Activated CD8-positive, alpha-beta memory T cell treated with anti-CD3 and anti-CD28 coated beads, Interleukin-2, amount 10 ng/mL, durations not matched to agents 7 days and 5 days (primary cell): ENCODE data around the gene KAT6B. TPM values are rescaled to one million over a fixed set of nuclear protein-coding genes. Genes with fewer than 3 reads are reported as not detected.

Experiments used
- ATAC-seq: fragments of 150-1000 bp; cut with Tn5 transposase; one replicate; pipeline ENCODE4 v1.10.0; 2021; ENCODE audit warnings: moderate library complexity
- CTCF ChIA-PET: fragments of 350-600 bp; sonication (Branson Sonifier 250); formaldehyde crosslinking; loops from one replicate; lab custom pipeline; 2021; ENCODE audit warnings: antibody characterized with exemption; lab: Charles Lee
- DNase-seq: peaks from one replicate; pipeline ENCODE4 v3.0.0-alpha.2; 2020
- H3K27ac Mint-ChIP-seq: one replicate; pipeline ENCODE4 v1.8.0; 2021; ENCODE audit warnings: mild to moderate bottlenecking, mixed read lengths
- H3K27me3 Mint-ChIP-seq: one replicate; pipeline ENCODE4 v1.8.0; 2021; ENCODE audit warnings: mixed read lengths
- H3K36me3 Mint-ChIP-seq: one replicate; pipeline ENCODE4 v1.8.0; 2021; ENCODE audit warnings: mild to moderate bottlenecking, mixed read lengths
- H3K4me1 Mint-ChIP-seq: one replicate; pipeline ENCODE4 v1.8.0; 2021; ENCODE audit warnings: mixed read lengths
- H3K4me3 Mint-ChIP-seq: one replicate; pipeline ENCODE4 v1.8.0; 2021; ENCODE audit warnings: mild to moderate bottlenecking, moderate library complexity, mixed read lengths
- H3K9me3 Mint-ChIP-seq: one replicate; pipeline ENCODE4 v1.8.0; 2022; ENCODE audit warnings: low read depth, mixed read lengths
- total RNA-seq, 2 experiments: library from RNA; stranded (reverse); gene quantifications; one replicate each; pipeline ENCODE4 v1.2.3, GENCODE V29; 2021

Gene KAT6B
- total RNA-seq, 2 experiments from 2014 or later = 32.5 to 33.9 TPM

DNA sequence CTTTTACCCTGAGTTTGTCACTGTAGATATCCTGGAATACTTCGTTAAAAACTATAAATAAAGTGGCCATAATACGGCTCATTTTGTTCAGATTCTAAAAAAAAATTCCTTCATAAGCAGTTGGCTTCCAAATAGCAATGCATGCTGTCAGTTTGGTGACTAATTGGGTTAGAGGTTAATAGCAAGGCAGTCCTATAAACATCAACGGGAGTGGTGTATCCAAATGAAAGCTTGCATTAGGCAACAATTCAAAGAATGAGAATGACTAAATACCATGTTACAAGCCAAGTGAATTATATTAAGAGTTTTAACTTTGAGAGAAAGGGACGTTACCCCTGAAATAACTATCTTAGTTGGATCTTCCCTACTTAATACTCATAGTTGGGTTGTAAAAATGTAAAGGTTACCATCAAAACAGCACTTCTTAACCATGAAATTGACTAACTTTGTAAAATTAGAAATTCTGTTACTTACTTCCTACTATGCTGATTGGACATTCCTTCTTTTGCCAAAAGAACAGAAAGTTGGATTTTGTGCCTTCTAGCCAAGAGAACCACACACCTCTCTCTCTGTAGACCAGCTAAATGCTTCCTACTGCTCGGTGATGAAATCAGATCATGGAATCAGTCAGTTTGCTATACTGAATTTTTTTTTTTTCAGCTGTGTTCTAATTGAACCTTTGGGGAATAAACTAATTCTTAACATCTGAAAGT lies 98.0 kb downstream of the KAT6B start:
- CTCF ChIA-PET = no interaction called here
- Mint-ChIP-seq H3K27me3 (no peaks in the 10 kb centered on the region), H3K36me3 (peaks cover 16% of the 10 kb centered on the region), H3K27ac (no peak overlapping the region), H3K4me3 (no peak overlapping the region), H3K9me3 (peaks cover 9% of the 10 kb centered on the region), H3K4me1 (peaks cover 20% of the 10 kb centered on the region)
- ATAC-seq = no peak
- DNase-seq = no peak

DNA sequence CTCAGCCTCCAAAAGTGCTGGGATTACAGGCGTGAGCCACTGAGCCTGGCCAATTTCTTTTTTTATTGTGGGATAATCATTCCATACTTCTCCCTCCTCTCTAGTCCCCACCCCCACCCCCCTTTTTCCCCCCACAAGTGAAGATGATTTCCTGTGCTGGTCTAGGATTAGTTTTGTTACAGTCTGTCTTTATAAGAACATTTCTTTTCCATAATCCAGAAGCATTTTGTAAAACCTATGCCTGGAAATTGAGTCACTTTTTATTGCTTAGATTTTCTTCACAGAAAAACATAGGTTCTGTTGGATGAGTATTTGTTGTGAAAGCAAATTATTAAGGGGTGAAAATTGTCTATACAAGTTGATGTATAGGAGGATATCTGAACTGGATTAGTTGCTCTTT lies 98.9 kb downstream of the KAT6B start:
- CTCF ChIA-PET = no interaction called here
- no peak for DNase-seq
- Mint-ChIP-seq H3K4me3 (no peak overlapping the region), H3K27ac (no peak overlapping the region), H3K4me1 (peaks cover 12% of the 10 kb centered on the region), H3K27me3 (no peaks in the 10 kb centered on the region), H3K9me3 (peaks cover 4% of the 10 kb centered on the region), H3K36me3 (peaks cover 7% of the 10 kb centered on the region)
- ATAC-seq = no peak

DNA sequence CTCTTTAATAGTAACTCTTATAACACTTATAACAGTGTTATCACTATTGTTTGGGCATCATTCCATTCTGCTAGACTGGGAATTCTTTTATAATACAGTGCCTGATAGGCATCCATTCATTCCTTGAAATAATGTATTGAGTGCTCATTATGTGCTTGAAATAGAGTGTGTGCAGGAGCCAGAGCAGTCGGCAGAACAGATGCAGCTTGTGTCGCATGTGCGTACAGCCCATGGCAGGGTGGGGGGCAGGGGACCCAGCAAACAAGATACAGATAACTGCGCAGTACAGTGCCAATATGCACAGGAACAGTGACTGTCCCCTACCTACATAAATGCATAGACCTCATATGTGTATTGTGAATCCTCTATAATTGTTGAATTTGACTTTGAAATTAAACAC lies 99.3 kb downstream of the KAT6B start:
- no peak overlapping the region for H3K27ac Mint-ChIP-seq
- CTCF ChIA-PET = no interaction called here
- H3K4me1 Mint-ChIP-seq = peaks cover 7% of the 10 kb centered on the region
- no peaks in the 10 kb centered on the region for H3K27me3 Mint-ChIP-seq
- peaks cover 3% of the 10 kb centered on the region for H3K36me3 Mint-ChIP-seq
- DNase-seq (no peak), ATAC-seq (no peak)
- H3K4me3 Mint-ChIP-seq = no peak overlapping the region
- H3K9me3 Mint-ChIP-seq = peaks cover under 1% of the 10 kb centered on the region

- CTCF ChIA-PET = interaction anchor here (0.6 kb wide), 1 partner anchor 109 kb away, joined by 7 read pairs; no protein-coding TSS in a partner anchor
- Mint-ChIP-seq H3K4me1 (peaks cover 6% of the 10 kb centered on the region), H3K36me3 (peaks cover 2% of the 10 kb centered on the region), H3K27ac (no peak overlapping the region), H3K9me3 (no peaks in the 10 kb centered on the region), H3K4me3 (no peak overlapping the region), H3K27me3 (no peaks in the 10 kb centered on the region)
- ATAC-seq = no peak
- DNase-seq = no peak
Observed at GRCh38 chr10:74926791-74927585, 100.6 kb downstream of the KAT6B start.

- Mint-ChIP-seq H3K27ac (no peak overlapping the region), H3K9me3 (no peaks in the 10 kb centered on the region), H3K36me3 (peaks cover 2% of the 10 kb centered on the region), H3K27me3 (no peaks in the 10 kb centered on the region), H3K4me1 (peaks cover 6% of the 10 kb centered on the region), H3K4me3 (no peak overlapping the region)
- DNase-seq (no peak), ATAC-seq (no peak)
- CTCF ChIA-PET = interaction anchor here (0.6 kb wide), 1 partner anchor 110 kb away, joined by 7 read pairs; no protein-coding TSS in a partner anchor
Observed at GRCh38 chr10:74927701-74928100, 101.3 kb downstream of the KAT6B start.

DNA sequence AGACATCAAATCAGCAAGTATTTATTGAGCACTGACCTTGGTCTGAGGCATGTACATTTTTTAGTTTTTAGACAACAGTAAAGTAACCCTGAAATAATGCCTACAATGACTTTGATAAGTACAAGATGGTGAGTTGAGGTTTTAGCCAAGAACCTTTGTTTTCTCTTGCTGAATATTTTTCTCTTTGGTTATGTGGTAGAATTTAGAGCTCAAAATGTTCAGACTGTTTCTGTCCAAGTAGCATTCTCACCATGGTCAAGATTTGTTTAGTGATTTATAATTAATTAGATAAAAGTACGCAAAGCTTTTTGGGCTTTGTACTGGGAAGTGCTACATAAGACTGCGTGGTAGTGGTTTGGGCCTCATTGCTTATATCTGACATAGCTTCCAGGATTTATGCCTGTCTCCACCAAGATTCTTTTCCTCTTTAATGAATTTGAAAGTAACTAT lies 102.4 kb downstream of the KAT6B start:
- Mint-ChIP-seq H3K36me3 (peaks cover 2% of the 10 kb centered on the region), H3K4me3 (no peak overlapping the region), H3K27me3 (no peaks in the 10 kb centered on the region), H3K27ac (no peak overlapping the region), H3K9me3 (no peaks in the 10 kb centered on the region), H3K4me1 (peaks cover 1% of the 10 kb centered on the region)
- ATAC-seq (no peak), DNase-seq (no peak)
- CTCF ChIA-PET = no interaction called here

- H3K4me1 Mint-ChIP-seq = no peaks in the 10 kb centered on the region
- no peak overlapping the region for H3K27ac Mint-ChIP-seq
- no peaks in the 10 kb centered on the region for H3K27me3 Mint-ChIP-seq
- DNase-seq (no peak), ATAC-seq (no peak)
- H3K36me3 Mint-ChIP-seq = peaks cover 2% of the 10 kb centered on the region
- H3K4me3 Mint-ChIP-seq = no peak overlapping the region
- CTCF ChIA-PET = no interaction called here
- H3K9me3 Mint-ChIP-seq = no peaks in the 10 kb centered on the region
Observed at GRCh38 chr10:74929197-74929596, 102.8 kb downstream of the KAT6B start.

DNA sequence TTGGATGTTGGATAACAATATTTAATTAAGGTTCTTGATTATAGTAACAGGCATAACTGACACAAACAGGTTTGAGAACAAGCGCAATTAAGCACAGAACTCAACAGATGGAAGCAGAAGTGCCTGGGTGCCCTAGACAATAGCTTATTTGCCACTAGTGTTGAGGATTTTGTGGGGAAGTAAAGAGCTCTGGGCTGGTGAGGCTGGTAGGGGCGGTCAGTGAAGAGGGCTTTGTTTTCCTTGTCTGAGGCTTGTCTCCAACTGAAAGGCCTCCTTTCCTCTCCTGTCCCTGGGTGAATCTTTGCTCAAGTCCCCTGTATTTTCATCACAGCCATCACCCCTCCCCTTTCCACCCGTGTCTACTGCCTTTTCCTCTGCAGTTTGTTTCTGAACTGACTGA lies 104.6 kb downstream of the KAT6B start:
- Mint-ChIP-seq H3K36me3 (peaks cover 2% of the 10 kb centered on the region), H3K27ac (no peak overlapping the region), H3K4me3 (no peak overlapping the region), H3K4me1 (no peaks in the 10 kb centered on the region), H3K27me3 (no peaks in the 10 kb centered on the region), H3K9me3 (no peaks in the 10 kb centered on the region)
- no peak for ATAC-seq
- CTCF ChIA-PET = interaction anchor here (1.2 kb wide), 1 partner anchor 10 kb away, joined by 3 read pairs; no protein-coding TSS in a partner anchor
- DNase-seq = no peak

- CTCF ChIA-PET = interaction anchor here (0.9 to 1.3 kb wide), 2 partner anchors 12 to 17 kb away, joined by 3 to 4 read pairs; no protein-coding TSS in a partner anchor
- Mint-ChIP-seq H3K9me3 (no peaks in the 10 kb centered on the region), H3K4me3 (no peak overlapping the region), H3K27ac (no peak overlapping the region), H3K4me1 (no peaks in the 10 kb centered on the region), H3K36me3 (peaks cover 2% of the 10 kb centered on the region), H3K27me3 (no peaks in the 10 kb centered on the region)
- no peak for ATAC-seq
- no peak for DNase-seq
Observed at GRCh38 chr10:74932648-74933047, 106.2 kb downstream of the KAT6B start.

DNA sequence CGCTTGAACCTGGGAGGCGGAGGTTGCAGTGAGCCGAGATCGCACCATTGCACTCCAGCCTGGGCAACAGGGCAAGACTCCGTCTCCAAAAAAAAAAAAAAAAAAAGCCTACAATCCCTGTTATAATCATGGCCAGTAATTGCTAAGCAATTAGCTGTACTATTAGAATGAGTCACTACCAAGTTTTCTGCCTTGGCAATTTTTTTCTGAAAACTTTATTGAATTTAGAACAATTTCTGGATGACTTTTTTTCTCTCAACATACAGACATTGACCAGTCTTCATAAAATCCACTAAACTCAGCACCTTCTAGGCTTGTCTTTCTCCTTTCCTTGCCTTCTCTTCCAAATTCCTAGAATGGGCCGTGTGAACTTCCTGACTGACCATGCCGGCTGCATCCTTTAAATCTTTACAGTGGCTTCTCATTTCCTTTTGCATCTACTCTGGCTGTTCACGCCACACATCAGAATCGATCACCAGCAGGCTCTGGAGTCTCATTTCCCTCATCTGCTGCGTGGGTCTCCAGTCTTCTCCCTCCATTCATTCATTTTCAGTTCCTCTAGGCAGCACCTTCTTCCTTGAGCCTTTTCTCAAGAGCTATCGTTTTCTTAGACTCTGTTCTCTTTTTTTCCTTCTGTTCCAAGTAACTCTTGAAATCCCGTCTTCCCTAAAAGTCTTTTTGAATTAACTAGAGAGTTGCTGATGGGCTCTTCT lies 107.9 kb downstream of the KAT6B start:
- no peaks in the 10 kb centered on the region for H3K27me3 Mint-ChIP-seq
- DNase-seq = no peak
- H3K4me1 Mint-ChIP-seq = no peaks in the 10 kb centered on the region
- no peaks in the 10 kb centered on the region for H3K9me3 Mint-ChIP-seq
- H3K27ac Mint-ChIP-seq = no peak overlapping the region
- CTCF ChIA-PET = no interaction called here
- ATAC-seq = no peak
- H3K36me3 Mint-ChIP-seq = peaks cover 2% of the 10 kb centered on the region
- no peak overlapping the region for H3K4me3 Mint-ChIP-seq

DNA sequence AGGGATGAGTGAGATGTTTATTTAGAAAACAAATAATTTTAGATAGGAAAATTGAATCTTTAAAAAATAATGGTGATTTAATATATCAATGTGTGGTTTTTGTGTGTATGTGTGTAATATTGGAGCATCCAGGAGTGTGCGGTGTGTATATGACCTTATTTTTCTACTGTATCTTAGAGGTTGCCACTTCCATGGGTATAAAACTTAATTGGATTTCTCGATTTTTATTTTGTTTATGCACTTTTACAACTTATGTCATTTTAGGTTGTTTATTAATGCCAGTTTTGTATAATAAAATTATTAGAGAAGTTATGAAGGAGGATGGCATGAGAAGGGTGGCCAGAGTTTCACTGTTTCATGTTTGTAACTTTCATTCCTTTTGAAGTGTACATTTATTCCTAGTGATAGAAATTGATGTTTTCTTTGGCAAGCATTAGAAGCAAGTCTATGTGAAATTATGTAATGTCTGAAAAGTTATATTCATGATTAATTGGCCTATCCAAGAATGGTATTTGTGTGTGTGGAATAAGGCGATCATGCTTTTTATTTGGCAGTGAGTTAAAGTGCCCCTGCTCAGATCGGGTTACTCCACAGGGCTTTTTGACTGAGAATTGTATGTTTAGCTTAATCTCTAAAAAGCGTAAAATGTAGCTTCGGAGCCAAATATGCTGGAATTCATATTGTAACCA lies 110.3 kb downstream of the KAT6B start:
- no peak overlapping the region for H3K4me3 Mint-ChIP-seq
- DNase-seq = no peak
- no peaks in the 10 kb centered on the region for H3K4me1 Mint-ChIP-seq
- H3K27ac Mint-ChIP-seq = no peak overlapping the region
- H3K36me3 Mint-ChIP-seq = peaks cover 5% of the 10 kb centered on the region
- no peak for ATAC-seq
- H3K9me3 Mint-ChIP-seq = no peaks in the 10 kb centered on the region
- no peaks in the 10 kb centered on the region for H3K27me3 Mint-ChIP-seq
- CTCF ChIA-PET = no interaction called here

- DNase-seq = no peak
- no peak for ATAC-seq
- no peak overlapping the region for H3K4me3 Mint-ChIP-seq
- H3K27me3 Mint-ChIP-seq = no peaks in the 10 kb centered on the region
- CTCF ChIA-PET = no interaction called here
- H3K9me3 Mint-ChIP-seq = no peaks in the 10 kb centered on the region
- H3K27ac Mint-ChIP-seq = no peak overlapping the region
- H3K36me3 Mint-ChIP-seq = peaks cover 5% of the 10 kb centered on the region
- H3K4me1 Mint-ChIP-seq = no peaks in the 10 kb centered on the region
Observed at GRCh38 chr10:74937266-74937856, 111.0 kb downstream of the KAT6B start.

- Mint-ChIP-seq H3K4me1 (peaks cover 5% of the 10 kb centered on the region), H3K27me3 (no peaks in the 10 kb centered on the region), H3K27ac (no peak overlapping the region), H3K36me3 (peaks cover 7% of the 10 kb centered on the region), H3K9me3 (no peaks in the 10 kb centered on the region), H3K4me3 (no peak overlapping the region)
- CTCF ChIA-PET = no interaction called here
- no peak for ATAC-seq
- no peak for DNase-seq
Observed at GRCh38 chr10:74944205-74944604, 117.8 kb downstream of the KAT6B start.
